ENCODE measurements around the gene SH2B3.

Gene SH2B3

GRCh38 chr12:111424189-111424792 is 18.6 kb downstream of the SH2B3 start:
- TF ChIP-seq, protein P1, sequence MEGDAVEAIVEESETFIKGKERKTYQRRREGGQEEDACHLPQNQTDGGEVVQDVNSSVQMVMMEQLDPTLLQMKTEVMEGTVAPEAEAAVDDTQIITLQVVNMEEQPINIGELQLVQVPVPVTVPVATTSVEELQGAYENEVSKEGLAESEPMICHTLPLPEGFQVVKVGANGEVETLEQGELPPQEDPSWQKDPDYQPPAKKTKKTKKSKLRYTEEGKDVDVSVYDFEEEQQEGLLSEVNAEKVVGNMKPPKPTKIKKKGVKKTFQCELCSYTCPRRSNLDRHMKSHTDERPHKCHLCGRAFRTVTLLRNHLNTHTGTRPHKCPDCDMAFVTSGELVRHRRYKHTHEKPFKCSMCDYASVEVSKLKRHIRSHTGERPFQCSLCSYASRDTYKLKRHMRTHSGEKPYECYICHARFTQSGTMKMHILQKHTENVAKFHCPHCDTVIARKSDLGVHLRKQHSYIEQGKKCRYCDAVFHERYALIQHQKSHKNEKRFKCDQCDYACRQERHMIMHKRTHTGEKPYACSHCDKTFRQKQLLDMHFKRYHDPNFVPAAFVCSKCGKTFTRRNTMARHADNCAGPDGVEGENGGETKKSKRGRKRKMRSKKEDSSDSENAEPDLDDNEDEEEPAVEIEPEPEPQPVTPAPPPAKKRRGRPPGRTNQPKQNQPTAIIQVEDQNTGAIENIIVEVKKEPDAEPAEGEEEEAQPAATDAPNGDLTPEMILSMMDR (IDR thresholded peaks at IDR 0.05; ENCODE audit: insufficient read depth, low read length, missing control alignments) = no peak
- H3K4me3 ChIP-seq (ENCODE audit: low read depth, low read length) = no peak overlapping the region
- ChIA-PET POLR2A (no interaction called here), CTCF (interaction anchor here (1.2 to 3.3 kb wide), 4 partner anchors 11 to 27 kb away, joined by 3 to 17 read pairs (median 9); no protein-coding TSS in a partner anchor)
- DNase-seq (ENCODE audit: low read depth, low spot score) = no peak

GRCh38 chr12:111424793-111425251 is 19.1 kb downstream of the SH2B3 start:
- H3K4me3 ChIP-seq (ENCODE audit: low read depth, low read length) = no peak overlapping the region
- ChIA-PET POLR2A (interaction anchor here (0.6 kb wide), 1 partner anchor 11 kb away, joined by 3 read pairs; no protein-coding TSS in a partner anchor), CTCF (interaction anchor here (1.0 to 3.3 kb wide), 4 partner anchors 10 to 28 kb away, joined by 3 to 17 read pairs (median 8); no protein-coding TSS in a partner anchor)
- TF ChIP-seq, protein P1 (IDR thresholded peaks at IDR 0.05; ENCODE audit: insufficient read depth, low read length, missing control alignments) = peak; percentile 1
- no peak for DNase-seq (ENCODE audit: low read depth, low spot score)

GRCh38 chr12:111425655-111426054 is 19.9 kb downstream of the SH2B3 start:
- CTCF ChIA-PET = interaction anchor here (1.0 to 3.3 kb wide), 4 partner anchors 10 to 29 kb away, joined by 3 to 17 read pairs (median 8); no protein-coding TSS in a partner anchor
- no peak for DNase-seq (ENCODE audit: low read depth, low spot score)
- TF ChIP-seq, protein P1 (IDR thresholded peaks at IDR 0.05; ENCODE audit: insufficient read depth, low read length, missing control alignments) = no peak
- POLR2A ChIA-PET = interaction anchor here (0.6 kb wide), 1 partner anchor 12 kb away, joined by 3 read pairs; no protein-coding TSS in a partner anchor
- no peak overlapping the region for H3K4me3 ChIP-seq (ENCODE audit: low read depth, low read length)

- TF ChIP-seq, protein P1 (IDR thresholded peaks at IDR 0.05; ENCODE audit: insufficient read depth, low read length, missing control alignments) = no peak
- ChIA-PET POLR2A (no interaction called here), CTCF (interaction anchor here (2.3 to 3.3 kb wide), 2 partner anchors 25 to 29 kb away, joined by 12 to 14 read pairs; no protein-coding TSS in a partner anchor)
- H3K4me3 ChIP-seq (ENCODE audit: low read depth, low read length) = no peak overlapping the region
- no peak for DNase-seq (ENCODE audit: low read depth, low spot score)
Measured at GRCh38 chr12:111426344-111427185, 20.8 kb downstream of the SH2B3 start.

DNA sequence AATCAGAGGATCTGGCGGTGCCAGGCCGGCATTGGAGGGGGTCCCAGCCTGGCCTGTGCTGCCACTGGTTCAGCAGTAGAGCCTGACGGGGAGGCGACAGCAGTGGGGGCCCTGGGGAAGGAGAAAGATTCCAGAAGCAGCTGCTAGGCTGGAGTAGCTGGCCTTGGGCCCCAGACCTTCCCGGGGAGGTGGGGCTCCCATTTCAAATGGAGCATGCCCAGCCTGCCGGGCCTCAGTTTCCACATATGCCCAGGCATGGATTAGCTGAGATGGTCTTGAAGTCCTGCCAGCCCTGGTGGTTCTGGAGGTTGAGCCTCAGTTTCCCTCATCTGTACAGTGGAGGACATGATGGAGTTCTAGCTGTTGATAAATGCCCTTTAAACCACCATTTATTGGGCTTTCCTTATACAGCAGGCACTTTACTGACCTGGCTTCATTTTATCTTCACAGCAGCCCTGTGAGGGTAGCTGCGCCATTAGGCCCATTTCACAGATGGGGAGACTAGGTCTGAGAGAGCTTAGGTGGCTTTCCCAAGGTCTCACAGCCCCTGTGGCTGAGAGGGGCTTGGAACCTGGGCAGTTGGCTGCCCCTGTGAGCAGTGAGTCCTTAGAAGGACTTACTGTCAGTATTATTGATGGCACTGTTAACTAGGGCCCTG is 21.8 kb downstream of the SH2B3 start:
- no peak overlapping the region for H3K4me3 ChIP-seq (ENCODE audit: low read depth, low read length)
- CTCF ChIA-PET = interaction anchor here (2.3 kb wide), 1 partner anchor 30 kb away, joined by 12 read pairs; no protein-coding TSS in a partner anchor
- POLR2A ChIA-PET = interaction anchor here (0.5 kb wide), 1 partner anchor 99 kb away, joined by 3 read pairs; no protein-coding TSS in a partner anchor
- TF ChIP-seq, protein P1 (IDR thresholded peaks at IDR 0.05; ENCODE audit: insufficient read depth, low read length, missing control alignments) = no peak
- no peak for DNase-seq (ENCODE audit: low read depth, low spot score)

Measured in AG04449 (cell line).